Parathyroid adenoma (tissue), 2 donors: ENCODE measurements around the gene CNOT6.

Source experiments
- H2AFZ ChIP-seq: fragments of 300-600 bp; sonication (generic); one replicate; pipeline ENCODE4 v1.7.0; 2017; ENCODE audit warnings: antibody characterized with exemption, mild to moderate bottlenecking
- H3K27ac ChIP-seq: fragments of 300-600 bp; sonication (generic); one replicate; pipeline ENCODE4 v1.7.0; 2017
- H3K27me3 ChIP-seq: fragments of 300-600 bp; sonication (generic); one replicate; pipeline ENCODE4 v1.7.0; 2017; ENCODE audit warnings: low read length; ENCODE audit not compliant: control insufficient read depth, insufficient read depth
- H3K36me3 ChIP-seq: fragments of 300-600 bp; sonication (generic); one replicate; pipeline ENCODE4 v1.7.0; 2017; ENCODE audit warnings: low read length; ENCODE audit not compliant: control insufficient read depth, insufficient read depth
- H3K4me1 ChIP-seq: fragments of 300-600 bp; sonication (generic); one replicate; pipeline ENCODE4 v1.7.0; 2017; ENCODE audit warnings: control low read depth
- H3K4me2 ChIP-seq: fragments of 300-600 bp; sonication (generic); one replicate; pipeline ENCODE4 v1.7.0; 2017; ENCODE audit warnings: low read length
- H3K4me3 ChIP-seq: fragments of 300-600 bp; sonication (generic); one replicate; pipeline ENCODE4 v1.7.0; 2017; ENCODE audit warnings: low read depth, low read length
- H3K79me2 ChIP-seq: fragments of 300-600 bp; sonication (generic); one replicate; pipeline ENCODE4 v1.7.0; 2017; ENCODE audit warnings: control low read depth
- H3K9ac ChIP-seq: fragments of 300-600 bp; sonication (generic); one replicate; pipeline ENCODE4 v1.7.0; 2017; ENCODE audit warnings: mild to moderate bottlenecking
- H3K9me3 ChIP-seq: fragments of 300-600 bp; sonication (generic); one replicate; pipeline ENCODE4 v1.7.0; 2017; ENCODE audit warnings: low read length; ENCODE audit not compliant: control insufficient read depth
- TF ChIP-seq, protein P1 (sequence below): fragments of 300-600 bp; sonication (generic); IDR thresholded peaks from one replicate; pipeline ENCODE4 v1.7.0; 2017; ENCODE audit warnings: antibody characterized with exemption, mild to moderate bottlenecking
- donor health status: primary hyperparathyroidism.

Gene CNOT6

DNA sequence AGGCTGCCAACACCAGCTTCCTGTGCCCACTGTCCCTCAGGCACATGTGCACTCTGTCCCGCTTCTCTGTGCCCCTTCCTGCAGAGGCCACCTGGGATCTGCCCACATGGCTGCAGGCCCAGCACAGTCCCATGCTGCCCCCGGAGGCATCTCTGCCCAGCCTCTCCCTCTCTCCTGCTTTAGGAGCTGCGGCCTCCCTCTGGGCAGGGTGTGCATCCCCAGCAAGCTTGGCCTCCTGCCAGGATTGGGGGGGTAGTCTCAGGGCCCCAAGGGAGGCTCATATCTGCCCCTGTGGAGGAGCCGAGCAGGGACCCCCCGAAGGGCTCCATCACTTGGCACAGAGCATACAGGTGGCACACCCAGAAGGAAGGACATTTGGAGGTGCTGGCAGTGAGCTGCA lies 130.4 kb downstream of the CNOT6 start:
- Histone ChIP-seq H2AFZ (no peak overlapping the region), H3K9me3 (no peaks in the 10 kb centered on the region), H3K79me2 (no peaks in the 10 kb centered on the region), H3K4me3 (no peak overlapping the region), H3K36me3 (no peaks in the 10 kb centered on the region), H3K4me2 (no peak overlapping the region), H3K27me3 (no peaks in the 10 kb centered on the region), H3K9ac (no peak overlapping the region), H3K27ac (no peak overlapping the region), H3K4me1 (no peaks in the 10 kb centered on the region)
- TF ChIP-seq, protein P1, sequence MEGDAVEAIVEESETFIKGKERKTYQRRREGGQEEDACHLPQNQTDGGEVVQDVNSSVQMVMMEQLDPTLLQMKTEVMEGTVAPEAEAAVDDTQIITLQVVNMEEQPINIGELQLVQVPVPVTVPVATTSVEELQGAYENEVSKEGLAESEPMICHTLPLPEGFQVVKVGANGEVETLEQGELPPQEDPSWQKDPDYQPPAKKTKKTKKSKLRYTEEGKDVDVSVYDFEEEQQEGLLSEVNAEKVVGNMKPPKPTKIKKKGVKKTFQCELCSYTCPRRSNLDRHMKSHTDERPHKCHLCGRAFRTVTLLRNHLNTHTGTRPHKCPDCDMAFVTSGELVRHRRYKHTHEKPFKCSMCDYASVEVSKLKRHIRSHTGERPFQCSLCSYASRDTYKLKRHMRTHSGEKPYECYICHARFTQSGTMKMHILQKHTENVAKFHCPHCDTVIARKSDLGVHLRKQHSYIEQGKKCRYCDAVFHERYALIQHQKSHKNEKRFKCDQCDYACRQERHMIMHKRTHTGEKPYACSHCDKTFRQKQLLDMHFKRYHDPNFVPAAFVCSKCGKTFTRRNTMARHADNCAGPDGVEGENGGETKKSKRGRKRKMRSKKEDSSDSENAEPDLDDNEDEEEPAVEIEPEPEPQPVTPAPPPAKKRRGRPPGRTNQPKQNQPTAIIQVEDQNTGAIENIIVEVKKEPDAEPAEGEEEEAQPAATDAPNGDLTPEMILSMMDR: no peak

GRCh38 chr5:180625125-180625790 lies 131.1 kb downstream of the CNOT6 start:
- no peak overlapping the region for H2AFZ ChIP-seq
- H3K9ac ChIP-seq: no peak overlapping the region
- H3K27ac ChIP-seq: no peak overlapping the region
- no peaks in the 10 kb centered on the region for H3K79me2 ChIP-seq
- no peaks in the 10 kb centered on the region for H3K9me3 ChIP-seq
- no peaks in the 10 kb centered on the region for H3K27me3 ChIP-seq
- H3K4me1 ChIP-seq: no peaks in the 10 kb centered on the region
- H3K4me3 ChIP-seq: no peak overlapping the region
- H3K4me2 ChIP-seq: no peak overlapping the region
- TF ChIP-seq, protein P1: no peak
- H3K36me3 ChIP-seq: no peaks in the 10 kb centered on the region

DNA sequence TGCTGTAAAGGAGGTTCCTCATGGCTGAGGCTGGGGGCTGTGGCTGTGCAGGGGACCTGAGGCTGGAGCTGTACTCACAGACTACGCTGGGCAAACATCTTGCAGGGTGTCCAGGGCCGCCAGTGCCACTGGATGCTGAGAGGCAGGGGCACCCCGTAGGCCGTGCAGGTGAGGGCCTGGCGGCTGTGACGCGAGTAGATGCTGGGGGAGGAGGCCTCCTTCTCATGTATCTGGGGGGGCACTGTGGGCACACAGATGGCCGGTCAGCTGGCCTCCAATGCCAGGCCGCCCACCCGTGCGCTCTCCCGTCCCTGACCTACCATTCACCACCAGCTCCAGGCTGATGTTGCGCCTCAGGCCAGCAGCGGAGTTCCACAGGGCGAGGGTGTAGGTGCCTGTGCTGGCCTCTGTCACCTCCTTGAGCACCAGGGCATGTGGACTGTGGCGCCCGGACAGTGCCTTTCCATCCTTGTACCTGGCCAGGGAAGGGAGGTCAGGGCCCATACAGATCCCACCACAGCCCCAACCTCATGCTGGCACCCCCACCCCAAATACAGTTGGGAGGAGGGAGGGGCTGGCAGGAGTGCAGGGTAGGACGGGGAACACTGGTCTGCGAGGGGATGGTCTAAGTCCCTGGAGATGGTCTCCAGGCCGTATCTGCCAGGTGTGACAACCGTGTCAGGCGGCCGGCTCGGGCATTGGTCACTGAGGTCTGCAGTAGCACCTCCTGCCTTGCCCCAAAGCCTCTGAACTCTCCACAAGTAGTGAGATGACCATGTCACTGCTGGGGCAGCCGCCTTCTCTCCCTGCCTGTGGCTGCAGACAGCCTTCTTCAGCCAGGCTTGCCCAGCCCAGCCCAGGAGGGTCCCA lies 131.8 kb downstream of the CNOT6 start:
- Histone ChIP-seq H3K36me3 (no peaks in the 10 kb centered on the region), H3K79me2 (no peaks in the 10 kb centered on the region), H3K27me3 (no peaks in the 10 kb centered on the region), H2AFZ (no peak overlapping the region), H3K9ac (no peak overlapping the region), H3K4me3 (no peak overlapping the region), H3K9me3 (no peaks in the 10 kb centered on the region), H3K4me2 (no peak overlapping the region), H3K4me1 (no peaks in the 10 kb centered on the region), H3K27ac (no peak overlapping the region)
- TF ChIP-seq, protein P1: no peak

DNA sequence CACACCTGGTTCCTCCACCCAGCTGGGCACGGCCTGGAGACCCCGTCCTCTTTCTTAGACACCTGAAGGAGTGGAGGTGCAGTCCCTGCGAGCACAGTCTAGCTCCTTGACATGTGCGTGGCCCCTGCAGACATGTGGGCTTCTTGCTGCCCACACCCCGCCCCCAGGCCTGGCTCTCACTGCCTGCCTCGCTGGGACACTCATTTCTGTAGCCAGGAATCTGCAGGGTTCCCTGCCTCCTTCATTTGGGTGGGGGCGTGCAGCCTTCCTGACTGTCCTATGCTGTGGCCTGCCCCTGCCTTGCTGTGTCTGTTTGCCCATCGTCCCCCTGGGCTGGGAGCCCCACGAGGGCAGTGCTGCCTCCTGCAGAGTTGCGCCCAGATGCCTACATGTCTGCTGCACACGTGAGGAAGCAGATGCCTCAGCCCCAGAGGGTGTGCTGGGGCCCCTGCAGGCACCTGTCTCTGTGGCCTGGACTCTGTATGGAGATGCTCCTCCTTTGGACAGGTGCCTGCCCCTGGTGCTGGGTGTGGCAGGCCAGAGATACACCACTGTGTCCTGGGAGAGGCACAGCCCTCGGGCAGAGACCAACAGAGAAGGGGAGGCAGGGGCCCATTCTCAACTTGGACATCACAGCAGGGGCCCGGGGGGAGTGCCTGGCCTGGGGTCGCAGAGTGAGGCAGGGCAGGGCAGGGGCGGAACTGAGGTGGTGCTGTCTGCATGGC lies 132.6 kb downstream of the CNOT6 start:
- Histone ChIP-seq H3K36me3 (no peaks in the 10 kb centered on the region), H3K4me3 (no peak overlapping the region), H3K79me2 (no peaks in the 10 kb centered on the region), H3K9me3 (no peaks in the 10 kb centered on the region), H3K4me1 (no peaks in the 10 kb centered on the region), H3K27me3 (no peaks in the 10 kb centered on the region), H3K4me2 (no peak overlapping the region), H2AFZ (no peak overlapping the region), H3K27ac (no peak overlapping the region), H3K9ac (no peak overlapping the region)
- TF ChIP-seq, protein P1: no peak
